IPS DF 6.9 (cell line): ENCODE measurements around the gene IFNK.

ENCODE experiments used
- DNase-seq: peaks from one replicate; pipeline ENCODE4 v3.0.0-alpha.2; 2013; ENCODE audit warnings: low read depth, low spot score
- H3K27ac ChIP-seq: one replicate; pipeline ENCODE4 v1.5.1; 2013; ENCODE audit warnings: low read length, control low read depth
- H3K27me3 ChIP-seq: 2 replicates; pipeline ENCODE4 v1.6.1; 2013; ENCODE audit warnings: mild to moderate bottlenecking, low read length; ENCODE audit not compliant: control insufficient read depth, insufficient read depth
- H3K36me3 ChIP-seq: 2 replicates; pipeline ENCODE4 v1.6.1; 2013; ENCODE audit warnings: low read length; ENCODE audit not compliant: control insufficient read depth, insufficient read depth
- H3K4me1 ChIP-seq: 2 replicates; pipeline ENCODE4 v1.6.1; 2013; ENCODE audit warnings: low read length; ENCODE audit not compliant: control insufficient read depth, insufficient read depth
- H3K4me3 ChIP-seq: 2 replicates; pipeline ENCODE4 v1.5.1; 2013; ENCODE audit warnings: mild to moderate bottlenecking, low read length
- H3K9me3 ChIP-seq: 2 replicates; pipeline ENCODE4 v1.6.1; 2013; ENCODE audit warnings: low read length, inconsistent platforms; ENCODE audit not compliant: control insufficient read depth, insufficient read depth
- WGBS: extraction: QIAGEN DNeasy Blood & Tissue Kit; methylation state at CpG from one replicate; pipeline ENCODE4 v1.1.7; 2013; ENCODE audit warnings: mixed read lengths, missing lambda C conversion rate; ENCODE audit not compliant: insufficient read length, insufficient coverage; 5-methylcytosine and 5-hydroxymethylcytosine counted together

The IFNK gene

GRCh38 chr9:27524236-27524635 lies at the start of gene IFNK:
IFNK (plus strand) TSS chr9:27524290; CDS start chr9:27524337, 47 bp downstream.
- H3K27me3 ChIP-seq: no peaks in the 10 kb centered on the region
- WGBS: no CpG with 5 or more reads among the region's 2 CpGs
- H3K4me3 ChIP-seq: no peak within 1 kb of the TSS
- no peak within 1 kb of the TSS for H3K27ac ChIP-seq
- no peaks in the 10 kb centered on the region for H3K9me3 ChIP-seq
- no peaks in the 10 kb centered on the region for H3K4me1 ChIP-seq
- DNase-seq: no peak
- no peaks in the 10 kb centered on the region for H3K36me3 ChIP-seq

- Histone ChIP-seq H3K36me3 (no peaks in the 10 kb centered on the region), H3K4me3 (no peak overlapping the region), H3K27me3 (no peaks in the 10 kb centered on the region), H3K4me1 (peaks cover 6% of the 10 kb centered on the region), H3K27ac (no peak overlapping the region), H3K9me3 (no peaks in the 10 kb centered on the region)
- no CpG with 5 or more reads among the region's 1 CpG for WGBS
- no peak for DNase-seq
Observed at GRCh38 chr9:27474305-27474704, 49.8 kb upstream of the IFNK start.

GRCh38 chr9:27475057-27475595 lies 49.0 kb upstream of the IFNK start:
- no peaks in the 10 kb centered on the region for H3K9me3 ChIP-seq
- no peak for DNase-seq
- no peak overlapping the region for H3K4me3 ChIP-seq
- no peaks in the 10 kb centered on the region for H3K36me3 ChIP-seq
- H3K27me3 ChIP-seq: no peaks in the 10 kb centered on the region
- H3K4me1 ChIP-seq: peaks cover 5% of the 10 kb centered on the region
- no peak overlapping the region for H3K27ac ChIP-seq
- no CpG with 5 or more reads among the region's 7 CpGs for WGBS

GRCh38 chr9:27476870-27477515 lies 47.1 kb upstream of the IFNK start:
- Histone ChIP-seq H3K36me3 (no peaks in the 10 kb centered on the region), H3K4me1 (no peaks in the 10 kb centered on the region; the same call in 1 of the 2 replicates), H3K9me3 (no peaks in the 10 kb centered on the region), H3K27ac (no peak overlapping the region), H3K27me3 (no peaks in the 10 kb centered on the region), H3K4me3 (no peak overlapping the region)
- no peak for DNase-seq
- WGBS: no CpG with 5 or more reads among the region's 6 CpGs

GRCh38 chr9:27478322-27478721 lies 45.8 kb upstream of the IFNK start:
- Histone ChIP-seq H3K4me3 (no peak overlapping the region), H3K27ac (no peak overlapping the region), H3K36me3 (no peaks in the 10 kb centered on the region), H3K4me1 (no peaks in the 10 kb centered on the region; the same call in 1 of the 2 replicates), H3K9me3 (no peaks in the 10 kb centered on the region), H3K27me3 (no peaks in the 10 kb centered on the region)
- DNase-seq: no peak
- no CpG with 5 or more reads among the region's 1 CpG for WGBS

- H3K4me3 ChIP-seq: no peak overlapping the region
- H3K36me3 ChIP-seq: no peaks in the 10 kb centered on the region
- no peaks in the 10 kb centered on the region for H3K9me3 ChIP-seq
- no peaks in the 10 kb centered on the region for H3K27me3 ChIP-seq
- peaks cover 1% of the 10 kb centered on the region; the same call in 1 of the 2 replicates for H3K4me1 ChIP-seq
- no peak overlapping the region for H3K27ac ChIP-seq
- no CpG with 5 or more reads among the region's 2 CpGs for WGBS
- DNase-seq: no peak
Observed at GRCh38 chr9:27482709-27483108, 41.4 kb upstream of the IFNK start.

- DNase-seq: no peak
- H3K36me3 ChIP-seq: no peaks in the 10 kb centered on the region
- no peaks in the 10 kb centered on the region for H3K27me3 ChIP-seq
- no peaks in the 10 kb centered on the region for H3K9me3 ChIP-seq
- peaks cover 6% of the 10 kb centered on the region; the same call in 1 of the 2 replicates for H3K4me1 ChIP-seq
- no peak overlapping the region for H3K27ac ChIP-seq
- WGBS: no CpG with 5 or more reads among the region's 6 CpGs
- no peak overlapping the region for H3K4me3 ChIP-seq
Observed at GRCh38 chr9:27483576-27483975, 40.5 kb upstream of the IFNK start.

- DNase-seq: no peak
- Histone ChIP-seq H3K36me3 (no peaks in the 10 kb centered on the region), H3K4me3 (no peak overlapping the region), H3K9me3 (no peaks in the 10 kb centered on the region), H3K4me1 (peaks cover 7% of the 10 kb centered on the region; the same call in 1 of the 2 replicates), H3K27me3 (no peaks in the 10 kb centered on the region), H3K27ac (no peak overlapping the region)
- WGBS: 100% methylated on average over 1 of the region's 1 CpG
Observed at GRCh38 chr9:27485158-27485557, 38.9 kb upstream of the IFNK start.

- no peaks in the 10 kb centered on the region for H3K9me3 ChIP-seq
- no peak overlapping the region for H3K27ac ChIP-seq
- no CpG with 5 or more reads among the region's 5 CpGs for WGBS
- no peak for DNase-seq
- H3K36me3 ChIP-seq: no peaks in the 10 kb centered on the region
- peaks cover 7% of the 10 kb centered on the region; the same call in 1 of the 2 replicates for H3K4me1 ChIP-seq
- no peak overlapping the region for H3K4me3 ChIP-seq
- no peaks in the 10 kb centered on the region for H3K27me3 ChIP-seq
Observed at GRCh38 chr9:27487128-27487640, 36.9 kb upstream of the IFNK start.

GRCh38 chr9:27487927-27488326 lies 36.2 kb upstream of the IFNK start:
- Histone ChIP-seq H3K36me3 (no peaks in the 10 kb centered on the region), H3K9me3 (no peaks in the 10 kb centered on the region), H3K27ac (no peak overlapping the region), H3K4me1 (peaks cover 7% of the 10 kb centered on the region; the same call in 1 of the 2 replicates), H3K27me3 (no peaks in the 10 kb centered on the region), H3K4me3 (no peak overlapping the region)
- WGBS: no CpG with 5 or more reads among the region's 1 CpG
- peak; percentile 13 for DNase-seq
